DOHH2 (cell line): ENCODE measurements around the gene LEF1.

Experiments
- H3F3A ChIP-seq: fragments of 200-600 bp; sonication (generic), shearing (Covaris generic); 2 replicates; pipeline ENCODE4 v1.6.0; 2016; ENCODE audit warnings: antibody characterized with exemption, mild to moderate bottlenecking; ENCODE audit not compliant: control insufficient read depth, insufficient read depth
- H3K27ac ChIP-seq: fragments of 200-600 bp; sonication (generic); 2 replicates; pipeline ENCODE4 v1.5.1; 2014; ENCODE audit warnings: low read depth, mild to moderate bottlenecking, low read length, moderate library complexity
- H3K27me3 ChIP-seq: fragments of 200-600 bp; sonication (generic); 2 replicates; pipeline ENCODE4 v1.6.1; 2014; ENCODE audit warnings: mild to moderate bottlenecking, low read length, mixed read lengths; ENCODE audit not compliant: control insufficient read depth
- H3K36me3 ChIP-seq: fragments of 200-600 bp; sonication (generic); 2 replicates; pipeline ENCODE4 v1.6.1; 2014; ENCODE audit warnings: mild to moderate bottlenecking, low read length, moderate library complexity, mixed read lengths; ENCODE audit not compliant: control insufficient read depth
- H3K4me1 ChIP-seq: fragments of 200-600 bp; sonication (generic); 2 replicates; pipeline ENCODE4 v1.6.1; 2014; ENCODE audit warnings: mild to moderate bottlenecking, low read length, mixed read lengths; ENCODE audit not compliant: control insufficient read depth
- H3K4me2 ChIP-seq: fragments of 200-600 bp; sonication (generic); 2 replicates; pipeline ENCODE4 v1.6.0; 2014; ENCODE audit warnings: mild to moderate bottlenecking, low read length, moderate library complexity
- H3K4me3 ChIP-seq: fragments of 200-600 bp; sonication (generic); 2 replicates; pipeline ENCODE4 v1.5.1; 2014; ENCODE audit warnings: mild to moderate bottlenecking, low read length, mixed read lengths
- H3K79me2 ChIP-seq: fragments of 200-600 bp; sonication (generic); 2 replicates; pipeline ENCODE4 v1.6.1; 2014; ENCODE audit warnings: mild to moderate bottlenecking, low read length, mixed read lengths; ENCODE audit not compliant: control insufficient read depth
- H3K9me2 ChIP-seq: fragments of 200-600 bp; sonication (generic); replicated peaks from 2 replicates; pipeline ENCODE4 v1.6.1; 2014; ENCODE audit warnings: mild to moderate bottlenecking, low read length, mixed read lengths; ENCODE audit not compliant: control insufficient read depth
- H3K9me3 ChIP-seq: fragments of 200-600 bp; sonication (generic); 2 replicates; pipeline ENCODE4 v1.6.1; 2014; ENCODE audit warnings: antibody characterized with exemption, low read length, mixed read lengths; ENCODE audit not compliant: control insufficient read depth, insufficient read depth
- H4K20me1 ChIP-seq: fragments of 200-600 bp; sonication (generic); 2 replicates; pipeline ENCODE4 v1.6.0; 2014; ENCODE audit warnings: low read depth, mild to moderate bottlenecking, antibody characterized with exemption, low read length, moderate library complexity; ENCODE audit not compliant: control insufficient read depth, insufficient read depth
- CTCF ChIP-seq: fragments of 200-600 bp; sonication (generic); IDR thresholded peaks from one replicate; pipeline ENCODE4 v1.5.1; 2014; ENCODE audit warnings: antibody characterized with exemption, mild to moderate bottlenecking, low read depth, low read length; ENCODE audit not compliant: poor library complexity, severe bottlenecking
- EZH2phosphoT487 ChIP-seq: fragments of 200-600 bp; sonication (generic); IDR thresholded peaks from 2 replicates; pipeline ENCODE4 v1.6.1; 2017; ENCODE audit warnings: borderline replicate concordance, mild to moderate bottlenecking, antibody characterized with exemption, low read length, moderate library complexity, mixed read lengths

The LEF1 gene

GRCh38 chr4:108107729-108108382, 60.9 kb downstream of the LEF1 start:
- H3K27ac ChIP-seq, result no peak overlapping the region
- H3F3A ChIP-seq, result no peaks in the 10 kb centered on the region
- no peak for TF ChIP-seq CTCF
- TF ChIP-seq EZH2phosphoT487, result no peak
- H3K79me2 ChIP-seq, result no peaks in the 10 kb centered on the region; the same call in 1 of the 2 replicates
- H3K4me1 ChIP-seq, result peaks cover 12% of the 10 kb centered on the region
- no peaks in the 10 kb centered on the region for H3K9me2 ChIP-seq
- H3K27me3 ChIP-seq, result no peaks in the 10 kb centered on the region
- H4K20me1 ChIP-seq, result no peaks in the 10 kb centered on the region
- H3K4me3 ChIP-seq, result no peak overlapping the region
- H3K9me3 ChIP-seq, result no peaks in the 10 kb centered on the region
- no peak overlapping the region for H3K4me2 ChIP-seq
- no peaks in the 10 kb centered on the region for H3K36me3 ChIP-seq

- no peaks in the 10 kb centered on the region; the same call in 1 of the 2 replicates for H3K79me2 ChIP-seq
- no peaks in the 10 kb centered on the region for H4K20me1 ChIP-seq
- H3K27me3 ChIP-seq, result no peaks in the 10 kb centered on the region
- H3K4me2 ChIP-seq, result no peak overlapping the region
- H3K36me3 ChIP-seq, result no peaks in the 10 kb centered on the region
- TF ChIP-seq EZH2phosphoT487, result no peak
- no peak for TF ChIP-seq CTCF
- H3K4me3 ChIP-seq, result no peak overlapping the region
- no peak overlapping the region for H3K27ac ChIP-seq
- H3K4me1 ChIP-seq, result peaks cover 12% of the 10 kb centered on the region
- no peaks in the 10 kb centered on the region for H3F3A ChIP-seq
- H3K9me2 ChIP-seq, result no peaks in the 10 kb centered on the region
- H3K9me3 ChIP-seq, result no peaks in the 10 kb centered on the region
Observed at GRCh38 chr4:108107101-108107500, 61.6 kb downstream of the LEF1 start.

GRCh38 chr4:108106186-108106585, 62.5 kb downstream of the LEF1 start:
- Histone ChIP-seq H3K9me3 (no peaks in the 10 kb centered on the region), H3K4me1 (peaks cover 15% of the 10 kb centered on the region), H3K27me3 (no peaks in the 10 kb centered on the region), H3K27ac (no peak overlapping the region), H3K79me2 (no peaks in the 10 kb centered on the region; the same call in 1 of the 2 replicates), H3K36me3 (no peaks in the 10 kb centered on the region), H3K4me2 (no peak overlapping the region), H3K4me3 (no peak overlapping the region), H3F3A (no peaks in the 10 kb centered on the region), H4K20me1 (no peaks in the 10 kb centered on the region), H3K9me2 (no peaks in the 10 kb centered on the region)
- TF ChIP-seq CTCF (no peak), EZH2phosphoT487 (no peak)
